ENCODE results near the gene RALB.

DNA sequence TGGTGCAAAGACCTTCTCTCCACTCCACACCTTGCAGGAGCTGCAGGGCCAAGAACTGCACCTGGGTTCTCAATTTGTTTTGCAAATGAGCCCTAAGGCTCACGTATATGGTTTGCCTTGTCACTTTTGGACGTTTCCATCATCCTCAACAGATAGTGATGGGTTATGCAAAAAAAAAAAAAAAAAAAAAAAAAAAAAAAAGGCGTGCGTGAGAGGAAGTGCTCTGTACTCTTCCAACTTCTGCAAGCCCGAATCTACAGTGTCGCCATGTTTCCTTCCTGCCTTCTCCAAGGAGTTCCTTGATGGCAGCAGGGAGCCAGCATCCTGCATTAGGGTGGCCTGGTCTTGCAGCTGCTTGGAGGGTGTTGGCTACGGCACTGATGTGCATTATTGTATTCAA, 89.3 kb downstream of the RALB start:
- TF ChIP-seq POLR2AphosphoS5 (IDR thresholded peaks at IDR 0.05; ENCODE audit: low read depth, low read length) (no peak), ZNF274 (IDR thresholded peaks at IDR 0.05; ENCODE audit: borderline replicate concordance, extremely low read depth, low read length) (no peak), POLR2A (IDR thresholded peaks at IDR 0.05; ENCODE audit: control extremely low read depth in 1 of 2, low read depth in 2 of 2, low read length in 2 of 2) (no peak), SP2 (IDR thresholded peaks at IDR 0.05; ENCODE audit: low read length) (no peak), CEBPB (IDR thresholded peaks at IDR 0.05; ENCODE audit: low read depth, low read length) (no peak), HDAC6 (IDR thresholded peaks at IDR 0.05; ENCODE audit: low read depth, low read length) (no peak), TAF1 (IDR thresholded peaks at IDR 0.05; ENCODE audit: low read depth, low read length) (no peak), EZH2 (IDR thresholded peaks at IDR 0.05; ENCODE audit: low read depth, low read length, severe bottlenecking) (no peak), CHD1 (IDR thresholded peaks at IDR 0.05; ENCODE audit: low read depth, low read length) (no peak)
- TF ChIP-seq, protein P1, sequence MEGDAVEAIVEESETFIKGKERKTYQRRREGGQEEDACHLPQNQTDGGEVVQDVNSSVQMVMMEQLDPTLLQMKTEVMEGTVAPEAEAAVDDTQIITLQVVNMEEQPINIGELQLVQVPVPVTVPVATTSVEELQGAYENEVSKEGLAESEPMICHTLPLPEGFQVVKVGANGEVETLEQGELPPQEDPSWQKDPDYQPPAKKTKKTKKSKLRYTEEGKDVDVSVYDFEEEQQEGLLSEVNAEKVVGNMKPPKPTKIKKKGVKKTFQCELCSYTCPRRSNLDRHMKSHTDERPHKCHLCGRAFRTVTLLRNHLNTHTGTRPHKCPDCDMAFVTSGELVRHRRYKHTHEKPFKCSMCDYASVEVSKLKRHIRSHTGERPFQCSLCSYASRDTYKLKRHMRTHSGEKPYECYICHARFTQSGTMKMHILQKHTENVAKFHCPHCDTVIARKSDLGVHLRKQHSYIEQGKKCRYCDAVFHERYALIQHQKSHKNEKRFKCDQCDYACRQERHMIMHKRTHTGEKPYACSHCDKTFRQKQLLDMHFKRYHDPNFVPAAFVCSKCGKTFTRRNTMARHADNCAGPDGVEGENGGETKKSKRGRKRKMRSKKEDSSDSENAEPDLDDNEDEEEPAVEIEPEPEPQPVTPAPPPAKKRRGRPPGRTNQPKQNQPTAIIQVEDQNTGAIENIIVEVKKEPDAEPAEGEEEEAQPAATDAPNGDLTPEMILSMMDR (IDR thresholded peaks at IDR 0.05; ENCODE audit: control extremely low read depth in 1 of 3, insufficient read depth in 1 of 3, low read depth in 1 of 3, low read length in 3 of 3), result no peak
